Colonic mucosa (tissue), 4 donors: Measurements from ENCODE around the gene TF. TPM values are rescaled to one million over a fixed set of nuclear protein-coding genes. Genes with fewer than 3 reads are reported as not detected.

Experiments
- DNase-seq: peaks from one replicate; pipeline ENCODE4 v3.0.0-alpha.2; 2020
- H3K27ac ChIP-seq: fragments of 200-600 bp; one replicate; pipeline ENCODE4 v1.8.0; 2021
- H3K27me3 ChIP-seq: fragments of 200-600 bp; one replicate; pipeline ENCODE4 v1.8.0; 2021
- H3K36me3 ChIP-seq: fragments of 200-600 bp; one replicate; pipeline ENCODE4 v1.8.0; 2021
- H3K4me1 ChIP-seq: fragments of 200-600 bp; one replicate; pipeline ENCODE4 v1.8.0; 2021; ENCODE audit warnings: mild to moderate bottlenecking
- H3K4me3 ChIP-seq: fragments of 200-600 bp; one replicate; pipeline ENCODE4 v1.8.0; 2021
- H3K9ac ChIP-seq, 2 donors: one replicate each; pipeline ENCODE4 v1.7.0; 2013; ENCODE audit warnings: control low read depth in 2 of 2, low read depth in 2 of 2, low read length in 2 of 2
- H3K9me3 ChIP-seq: fragments of 200-600 bp; one replicate; pipeline ENCODE4 v1.8.0; 2021
- CTCF ChIP-seq: fragments of 200-600 bp; IDR thresholded peaks from one replicate; pipeline ENCODE4 v1.8.0; 2022; ENCODE audit warnings: antibody characterized with exemption, mild to moderate bottlenecking
- intact Hi-C: fragments of 100-400 bp; cut with DNase I; formaldehyde crosslinking; loops from one replicate; pipeline ENCODE4 v1.14.1; 2022
- total RNA-seq, 2 donors: library from RNA; stranded (reverse); fragmentation: NEBNext Ultra II Directional in 1 of 2; extraction: Animal tissue kit (Norgen Biotek cat#: 25700) in 1 of 2; gene quantifications; one replicate each; pipeline ENCODE4 v1.2.1, GENCODE V29; 2021
- donor health status: healthy.
- donor health status: DM: no; HTN: no; CAD: no.
- donor health status: DM: no; HTN: no; CAD: no.

Gene TF
- total RNA-seq, 2 donors from 2014 or later, result 3.2 to 18.6 TPM

- Histone ChIP-seq H3K4me1 (no peaks in the 10 kb centered on the region), H3K27me3 (no peaks in the 10 kb centered on the region), H3K9me3 (no peaks in the 10 kb centered on the region), H3K4me3 (no peak overlapping the region), H3K36me3 (no peaks in the 10 kb centered on the region), H3K9ac (no peak overlapping the region), H3K27ac (no peak overlapping the region)
- no peak for DNase-seq
- intact Hi-C loops, result no loop called here
- TF ChIP-seq CTCF, result no peak
These were observed 97.4 kb downstream of the TF start for GRCh38 chr3:133843634-133844033.

- H3K4me3 ChIP-seq, result no peak overlapping the region
- H3K27me3 ChIP-seq, result no peaks in the 10 kb centered on the region
- intact Hi-C loops, result no loop called here
- no peaks in the 10 kb centered on the region for H3K9me3 ChIP-seq
- DNase-seq, result no peak
- H3K27ac ChIP-seq, result no peak overlapping the region
- no peak for TF ChIP-seq CTCF
- no peaks in the 10 kb centered on the region for H3K4me1 ChIP-seq
- H3K9ac ChIP-seq, result no peak overlapping the region
- H3K36me3 ChIP-seq, result no peaks in the 10 kb centered on the region
These were observed 98.9 kb downstream of the TF start for GRCh38 chr3:133845127-133845526.

Other genes with a start within 250 kb of the TF start
- 100 to 1,000 TPM; 126 to 142 TPM for gene CDV3, start 172.7 kb upstream of the TF start, total RNA-seq
- 10 to 100 TPM; 21.7 to 34.6 TPM for gene TOPBP1, start 84.5 kb upstream of the TF start, total RNA-seq
- 10 to 100 TPM; 38.0 to 86.1 TPM for gene SRPRB, start 59.4 kb downstream of the TF start, total RNA-seq
- gene RAB6B, start 149.5 kb downstream of the TF start, total RNA-seq, result 1 to 10 TPM; 2.6 to 5.6 TPM